Measurements from ENCODE around the gene UTS2B. TPM values are rescaled to one million over a fixed set of nuclear protein-coding genes. Genes with fewer than 3 reads are reported as not detected.

The UTS2B gene
- total RNA-seq, 2 experiments from 2014 or later, result not detected

- POLR2A ChIA-PET, result no interaction called here
Observed at GRCh38 chr3:191221638-191222037, 108.7 kb downstream of the UTS2B start.

GRCh38 chr3:191220908-191221307 lies 109.4 kb downstream of the UTS2B start:
- intact Hi-C loops (cut with micrococcal nuclease), result no loop called here
- Mint-ChIP-seq H3K9me3 (peaks cover 2% of the 10 kb centered on the region), H3K4me3 (no peak overlapping the region), H3K36me3 (ENCODE audit: low read depth) (no peaks in the 10 kb centered on the region), H3K27me3 (no peaks in the 10 kb centered on the region), H3K27ac (no peak overlapping the region), H3K4me1 (ENCODE audit: low read depth) (no peaks in the 10 kb centered on the region)
- ChIA-PET POLR2A (no interaction called here), CTCF (no interaction called here)
- ATAC-seq (no peak), DNase-seq (no peak)
- no peak for TF ChIP-seq CTCF (IDR thresholded peaks at IDR 0.05)

More at GRCh38 chr3:191221638-191222037, 108.7 kb downstream of the UTS2B start:
- intact Hi-C loops (cut with micrococcal nuclease), result no loop called here
- no peak overlapping the region for H3K27ac Mint-ChIP-seq
- H3K4me1 Mint-ChIP-seq (ENCODE audit: low read depth), result no peaks in the 10 kb centered on the region
- no peak for DNase-seq
- ATAC-seq, result no peak
- CTCF ChIA-PET, result no interaction called here
- H3K9me3 Mint-ChIP-seq, result peaks cover 2% of the 10 kb centered on the region
- H3K27me3 Mint-ChIP-seq, result no peaks in the 10 kb centered on the region
- TF ChIP-seq CTCF (IDR thresholded peaks at IDR 0.05), result no peak
- no peak overlapping the region for H3K4me3 Mint-ChIP-seq
- H3K36me3 Mint-ChIP-seq (ENCODE audit: low read depth), result no peaks in the 10 kb centered on the region

GRCh38 chr3:191217301-191217700 lies 113.0 kb downstream of the UTS2B start:
- Mint-ChIP-seq H3K27ac (no peak overlapping the region), H3K4me3 (no peak overlapping the region), H3K27me3 (no peaks in the 10 kb centered on the region), H3K9me3 (no peaks in the 10 kb centered on the region), H3K4me1 (ENCODE audit: low read depth) (no peaks in the 10 kb centered on the region), H3K36me3 (ENCODE audit: low read depth) (no peaks in the 10 kb centered on the region)
- TF ChIP-seq CTCF (IDR thresholded peaks at IDR 0.05), result no peak
- CTCF ChIA-PET, result no interaction called here
- POLR2A ChIA-PET, result no interaction called here
- no peak for DNase-seq
- no peak for ATAC-seq
- intact Hi-C loops (cut with micrococcal nuclease), result no loop called here

Other genes starting within 250 kb of the UTS2B start
- not detected for gene OSTN, start 131.3 kb downstream of the UTS2B start, total RNA-seq
- gene CCDC50, start 1.1 kb downstream of the UTS2B start, total RNA-seq, result 1 to 10 TPM; 7.3 to 7.6 TPM
- gene PYDC2, start 130.6 kb upstream of the UTS2B start, total RNA-seq, result not detected